Measurements from ENCODE around the gene UBN1. TPM values are rescaled to one million over a fixed set of nuclear protein-coding genes. Genes with fewer than 3 reads are reported as not detected.

Gene UBN1
- total RNA-seq, 1 donor from 2014 or later = 45.2 TPM

GRCh38 chr16:4847774-4848587 lies 700 bp downstream of the UBN1 start:
- ATAC-seq (peak; percentile 21), DNase-seq (ENCODE audit: missing footprints) (peak; percentile 80)
- intact Hi-C loops (cut with DNase I) = loop anchor here (2.0 to 5.0 kb wide), 3 partner anchors 17 to 109 kb away; partner anchors contain the start of genes ROGDI and SEC14L5

GRCh38 chr16:4850211-4850610 lies 2.9 kb downstream of the UBN1 start:
- DNase-seq (ENCODE audit: missing footprints) (no peak), ATAC-seq (no peak)
- intact Hi-C loops (cut with DNase I) = loop anchor here (10.0 kb wide), 1 partner anchor 115 kb away; the partner anchor contains the start of genes ANKS3 and DNAAF8

- intact Hi-C loops (cut with DNase I) = loop anchor here (10.0 kb wide), 1 partner anchor 118 kb away; the partner anchor contains the start of genes ANKS3 and DNAAF8
- no peak for DNase-seq (ENCODE audit: missing footprints)
- no peak for ATAC-seq
Observed at GRCh38 chr16:4852221-4852872, 5.1 kb downstream of the UBN1 start.

- intact Hi-C loops (cut with DNase I) = loop anchor here (10.0 kb wide), 1 partner anchor 121 kb away; the partner anchor contains the start of genes ANKS3 and DNAAF8
- no peak for ATAC-seq
Observed at GRCh38 chr16:4855371-4855770, 8.1 kb downstream of the UBN1 start.

GRCh38 chr16:4855804-4856203 lies 8.5 kb downstream of the UBN1 start:
- ATAC-seq = no peak
- DNase-seq (ENCODE audit: missing footprints) = no peak
- intact Hi-C loops (cut with DNase I) = loop anchor here (10.0 kb wide), 1 partner anchor 121 kb away; the partner anchor contains the start of genes ANKS3 and DNAAF8

More at GRCh38 chr16:4855371-4855770, 8.1 kb downstream of the UBN1 start:
- DNase-seq (ENCODE audit: missing footprints) = no peak

GRCh38 chr16:4859190-4859899 lies 12.1 kb downstream of the UBN1 start:
- DNase-seq (ENCODE audit: missing footprints) = no peak
- no peak for ATAC-seq
- intact Hi-C loops (cut with DNase I) = loop anchor here (10.0 kb wide), 1 partner anchor 125 kb away; the partner anchor contains the start of genes ANKS3 and DNAAF8

GRCh38 chr16:4859900-4860255 lies 12.6 kb downstream of the UBN1 start:
- intact Hi-C loops (cut with DNase I) = loop anchor here (5.0 to 10.0 kb wide), 2 partner anchors 97 to 125 kb away; partner anchors contain the start of genes ANKS3, DNAAF8 and SEC14L5
- no peak for DNase-seq (ENCODE audit: missing footprints)
- no peak for ATAC-seq

- intact Hi-C loops (cut with DNase I) = loop anchor here (5.0 kb wide), 1 partner anchor 96 kb away; the partner anchor contains the start of gene SEC14L5
Observed at GRCh38 chr16:4860727-4861342, 13.6 kb downstream of the UBN1 start.

GRCh38 chr16:4862639-4863038 lies 15.4 kb downstream of the UBN1 start:
- no peak for ATAC-seq
- intact Hi-C loops (cut with DNase I) = loop anchor here (5.0 kb wide), 1 partner anchor 95 kb away; the partner anchor contains the start of gene SEC14L5
- no peak for DNase-seq (ENCODE audit: missing footprints)

More at GRCh38 chr16:4860727-4861342, 13.6 kb downstream of the UBN1 start:
- DNase-seq (ENCODE audit: missing footprints) (no peak), ATAC-seq (no peak)

- intact Hi-C loops (cut with DNase I) = loop anchor here (5.0 kb wide), 1 partner anchor 93 kb away; the partner anchor contains the start of gene SEC14L5
- ATAC-seq (no peak), DNase-seq (ENCODE audit: missing footprints) (no peak)
Observed at GRCh38 chr16:4864728-4865127, 17.4 kb downstream of the UBN1 start.

- intact Hi-C loops (cut with DNase I) = no loop called here
- ATAC-seq = no peak
- DNase-seq (ENCODE audit: missing footprints) = no peak
Observed at GRCh38 chr16:4865231-4865860, 18.1 kb downstream of the UBN1 start.

- no peak for ATAC-seq
- no peak for DNase-seq (ENCODE audit: missing footprints)
- intact Hi-C loops (cut with DNase I) = no loop called here
Observed at GRCh38 chr16:4866586-4866985, 19.3 kb downstream of the UBN1 start.

GRCh38 chr16:4868026-4868425 lies 20.7 kb downstream of the UBN1 start:
- DNase-seq (ENCODE audit: missing footprints) (no peak), ATAC-seq (no peak)
- intact Hi-C loops (cut with DNase I) = no loop called here

- ATAC-seq (no peak), DNase-seq (ENCODE audit: missing footprints) (no peak)
- intact Hi-C loops (cut with DNase I) = no loop called here
Observed at GRCh38 chr16:4868535-4868934, 21.3 kb downstream of the UBN1 start.

GRCh38 chr16:4869147-4869805 lies 22.0 kb downstream of the UBN1 start:
- ATAC-seq (peak; percentile 30), DNase-seq (ENCODE audit: missing footprints) (no peak)
- intact Hi-C loops (cut with DNase I) = no loop called here

- ATAC-seq = no peak
- intact Hi-C loops (cut with DNase I) = no loop called here
- no peak for DNase-seq (ENCODE audit: missing footprints)
Observed at GRCh38 chr16:4870138-4870671, 22.9 kb downstream of the UBN1 start.

- no peak for DNase-seq (ENCODE audit: missing footprints)
- ATAC-seq = no peak
- intact Hi-C loops (cut with DNase I) = no loop called here
Observed at GRCh38 chr16:4871071-4871470, 23.8 kb downstream of the UBN1 start.
